Transverse colon (tissue), 4 donors: Measurements from ENCODE around the gene WDR86. TPM values are rescaled to one million over a fixed set of nuclear protein-coding genes. Genes with fewer than 3 reads are reported as not detected.

Source experiments
- DNase-seq: peaks from one replicate; pipeline ENCODE4 v3.0.0-alpha.2; 2019
- H3K27ac ChIP-seq, 4 donors: fragments of 200-600 bp; sonication (generic); 2 replicates each; pipeline ENCODE4 v1.5.1; 2016 to 2018; ENCODE audit warnings: inconsistent platforms in 4 of 4
- H3K27me3 ChIP-seq: fragments of 200-600 bp; sonication (generic); 2 replicates; pipeline ENCODE4 v1.5.1; 2017; ENCODE audit warnings: inconsistent platforms
- H3K36me3 ChIP-seq, 4 donors: fragments of 200-600 bp; sonication (generic); 2 replicates each; pipeline ENCODE4 v1.5.1; 2017 to 2019; ENCODE audit warnings: inconsistent platforms in 4 of 4
- H3K4me1 ChIP-seq, 4 donors: fragments of 200-600 bp; sonication (generic); 2 replicates each; pipeline ENCODE4 v1.5.1; 2017 to 2020; ENCODE audit warnings: inconsistent platforms in 4 of 4
- H3K4me3 ChIP-seq, 4 donors: fragments of 200-600 bp; sonication (generic); 1 replicate in 1 of 4; 2 replicates in 3 of 4; pipeline versions ENCODE4 v1.5.1 to v1.6.1; 2017 to 2019; ENCODE audit warnings: inconsistent platforms in 4 of 4
- H3K9me3 ChIP-seq, 2 donors: fragments of 200-600 bp; sonication (generic); 2 replicates each; pipeline ENCODE4 v1.5.1; 2017 to 2019; ENCODE audit warnings: inconsistent platforms in 2 of 2
- EP300 ChIP-seq: sonication (generic); formaldehyde crosslinking; IDR thresholded peaks from one replicate; pipeline ENCODE4 v1.6.1; 2017; ENCODE audit warnings: antibody characterized with exemption, low read depth
- POLR2A ChIP-seq: fragments of 450-650 bp; IDR thresholded peaks from one replicate; pipeline ENCODE4 v1.6.1; 2016; ENCODE audit warnings: antibody characterized with exemption, mild to moderate bottlenecking, moderate library complexity
- POLR2AphosphoS5 ChIP-seq, 3 donors: sonication (generic); formaldehyde crosslinking; IDR thresholded peaks; one replicate each; pipeline ENCODE4 v1.6.1; 2016; ENCODE audit warnings: antibody characterized with exemption in 3 of 3
- WGBS, 2 donors: methylation state at CpG; one replicate each; pipeline ENCODE4 v1.1.5; 2018; ENCODE audit warnings: low coverage in 1 of 2; 5-methylcytosine and 5-hydroxymethylcytosine counted together
- in situ Hi-C, 4 donors: fragments of 200-750 bp; cut with MboI; loops; one replicate each; pipeline versions ENCODE4 v1.15.0 to v1.15.1; 2017; ENCODE audit warnings: low sequenced_read_pairs in 3 of 4, low pct_ligation_motif_present in 1 of 4, low pct_unique_long_range_greater_than_20kb in 1 of 4
- intact Hi-C: fragments of 100-400 bp; cut with DNase I; formaldehyde crosslinking; loops from one replicate; pipeline ENCODE4 v1.15.1; 2023; ENCODE audit warnings: low total_unique reads
- total RNA-seq, 4 donors: library from RNA; depleted of rRNA; stranded (reverse); fragments of >200 nt; gene quantifications; one replicate each; pipeline ENCODE4 v1.1.0, GENCODE V29; 2016
- TF ChIP-seq, protein P1 (sequence below), 5 experiments: fragments of 200-600 bp in 3 of 5; fragments of 450-650 bp in 2 of 5; sonication (generic) in 3 of 5; IDR thresholded peaks; 1 replicate in 2 of 5; 2 replicates in 3 of 5; pipeline ENCODE4 v1.5.1; 2016 to 2017; ENCODE audit warnings: antibody characterized with exemption in 5 of 5, inconsistent platforms in 3 of 5, mild to moderate bottlenecking in 2 of 5, moderate library complexity in 1 of 5

WDR86 gene
- total RNA-seq, 4 donors from 2014 or later: 2.8 to 33.3 (median 7.1) TPM

DNA sequence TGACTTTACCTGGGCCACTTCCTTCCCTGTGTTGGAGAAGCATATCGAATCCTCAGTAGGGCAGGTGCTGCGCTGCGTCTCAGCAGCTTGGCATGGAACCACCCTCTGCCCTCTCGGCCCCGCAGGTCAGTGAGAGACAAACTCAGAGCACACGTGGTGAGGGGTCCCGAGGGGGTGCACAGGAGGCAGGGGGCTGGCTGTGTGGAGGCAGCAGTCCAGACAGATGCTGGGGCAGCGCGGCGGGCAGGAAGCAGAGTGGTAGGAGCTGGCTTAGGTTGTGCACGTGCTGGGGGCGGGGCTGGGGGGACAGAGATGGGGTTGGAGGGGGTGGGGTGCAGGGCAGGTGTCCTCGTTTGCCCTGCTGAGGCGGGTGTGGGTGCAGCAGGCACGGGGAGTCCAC, 35.1 kb downstream of the WDR86 start:
- Histone ChIP-seq H3K9me3 (no peaks in the 10 kb centered on the region), H3K4me3 (no peak overlapping the region), H3K36me3 (peaks cover 0 to 35% (median 14%) of the 10 kb centered on the region in 4 donors), H3K27me3 (no peaks in the 10 kb centered on the region), H3K4me1 (no peaks in the 10 kb centered on the region), H3K27ac (no peak overlapping the region)
- no peak for DNase-seq
- 83 to 100% methylated on average over 1 to 15 of the region's 15 CpGs for WGBS, 2 donors
- in situ Hi-C loops (loop anchor here in 3 of 4 donors (25.0 kb wide), 1 partner anchor 388 kb away; no protein-coding TSS in a partner anchor), intact Hi-C loops (no loop called here)
- TF ChIP-seq EP300 (no peak), POLR2AphosphoS5 (IDR thresholded peaks at IDR 0.05) (no peak), POLR2A (no peak)
- TF ChIP-seq, protein P1, sequence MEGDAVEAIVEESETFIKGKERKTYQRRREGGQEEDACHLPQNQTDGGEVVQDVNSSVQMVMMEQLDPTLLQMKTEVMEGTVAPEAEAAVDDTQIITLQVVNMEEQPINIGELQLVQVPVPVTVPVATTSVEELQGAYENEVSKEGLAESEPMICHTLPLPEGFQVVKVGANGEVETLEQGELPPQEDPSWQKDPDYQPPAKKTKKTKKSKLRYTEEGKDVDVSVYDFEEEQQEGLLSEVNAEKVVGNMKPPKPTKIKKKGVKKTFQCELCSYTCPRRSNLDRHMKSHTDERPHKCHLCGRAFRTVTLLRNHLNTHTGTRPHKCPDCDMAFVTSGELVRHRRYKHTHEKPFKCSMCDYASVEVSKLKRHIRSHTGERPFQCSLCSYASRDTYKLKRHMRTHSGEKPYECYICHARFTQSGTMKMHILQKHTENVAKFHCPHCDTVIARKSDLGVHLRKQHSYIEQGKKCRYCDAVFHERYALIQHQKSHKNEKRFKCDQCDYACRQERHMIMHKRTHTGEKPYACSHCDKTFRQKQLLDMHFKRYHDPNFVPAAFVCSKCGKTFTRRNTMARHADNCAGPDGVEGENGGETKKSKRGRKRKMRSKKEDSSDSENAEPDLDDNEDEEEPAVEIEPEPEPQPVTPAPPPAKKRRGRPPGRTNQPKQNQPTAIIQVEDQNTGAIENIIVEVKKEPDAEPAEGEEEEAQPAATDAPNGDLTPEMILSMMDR (IDR thresholded peaks at IDR 0.05): no peak

DNA sequence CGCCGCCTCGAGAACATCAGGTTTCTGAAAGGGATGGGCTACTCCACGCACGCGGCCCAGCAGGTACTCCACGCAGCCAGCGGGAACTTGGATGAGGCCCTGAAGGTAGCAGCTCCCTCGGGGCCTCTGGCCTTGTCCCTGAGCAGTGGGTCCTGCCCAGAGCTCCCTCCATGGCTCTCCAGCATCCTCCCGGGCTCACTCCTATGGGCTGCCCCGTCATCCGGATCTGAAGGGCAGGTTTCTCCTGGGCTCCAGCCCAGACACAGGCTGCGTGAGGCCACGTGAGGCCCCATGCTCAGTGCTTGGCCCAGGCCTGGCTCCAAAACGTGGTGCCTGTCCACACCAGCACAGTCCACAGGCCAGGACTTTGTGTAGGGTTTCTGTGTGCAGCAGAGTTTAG, 35.7 kb downstream of the WDR86 start:
- WGBS, 2 donors: 89 to 93% methylated on average over 5 to 15 of the region's 15 CpGs
- H3K4me1 ChIP-seq: no peaks in the 10 kb centered on the region
- no peak for DNase-seq
- no peaks in the 10 kb centered on the region for H3K27me3 ChIP-seq
- H3K27ac ChIP-seq: no peak overlapping the region
- intact Hi-C loops: no loop called here
- H3K9me3 ChIP-seq: no peaks in the 10 kb centered on the region
- no peak for TF ChIP-seq POLR2A
- no peak for TF ChIP-seq EP300
- TF ChIP-seq, protein P1 (IDR thresholded peaks at IDR 0.05): no peak
- TF ChIP-seq POLR2AphosphoS5 (IDR thresholded peaks at IDR 0.05): no peak
- no peak overlapping the region for H3K4me3 ChIP-seq
- peaks cover 0 to 41% (median 14%) of the 10 kb centered on the region in 4 donors for H3K36me3 ChIP-seq
- in situ Hi-C loops: loop anchor here in 3 of 4 donors (25.0 kb wide), 1 partner anchor 388 kb away; no protein-coding TSS in a partner anchor

DNA sequence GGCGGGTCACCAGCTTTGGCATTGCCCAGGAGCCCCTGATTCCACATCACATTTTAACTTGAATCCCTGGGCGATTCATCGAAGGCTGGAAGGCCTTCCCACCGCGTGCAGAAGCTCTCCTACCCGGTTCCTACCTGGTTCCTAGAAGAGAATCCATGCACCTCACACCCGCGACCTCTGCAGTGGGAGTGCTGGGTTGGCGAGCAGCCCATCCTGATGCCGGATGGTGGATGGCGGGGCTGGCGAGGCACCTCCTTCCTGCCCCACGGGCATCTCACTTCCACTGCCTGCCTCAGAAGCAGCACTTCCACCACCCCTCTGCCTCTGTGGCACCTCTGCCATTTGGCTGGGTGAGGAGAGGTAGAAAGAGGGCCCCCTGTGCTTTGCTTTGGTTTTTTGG, 36.2 kb downstream of the WDR86 start:
- no peak for DNase-seq
- H3K36me3 ChIP-seq: peaks cover 0 to 45% (median 14%) of the 10 kb centered on the region in 4 donors
- H3K9me3 ChIP-seq: no peaks in the 10 kb centered on the region
- no peaks in the 10 kb centered on the region for H3K27me3 ChIP-seq
- H3K4me1 ChIP-seq: no peaks in the 10 kb centered on the region
- WGBS, 2 donors: 87% methylated on average over 12 of the region's 13 CpGs; no CpG with 5 or more reads in 1 of the 2 donors
- in situ Hi-C loops: loop anchor here in 3 of 4 donors (25.0 kb wide), 1 partner anchor 389 kb away; no protein-coding TSS in a partner anchor
- TF ChIP-seq POLR2AphosphoS5 (IDR thresholded peaks at IDR 0.05) (no peak), POLR2A (no peak), EP300 (no peak)
- TF ChIP-seq, protein P1 (IDR thresholded peaks at IDR 0.05): no peak
- H3K4me3 ChIP-seq: no peak overlapping the region
- no peak overlapping the region for H3K27ac ChIP-seq
- intact Hi-C loops: no loop called here

DNA sequence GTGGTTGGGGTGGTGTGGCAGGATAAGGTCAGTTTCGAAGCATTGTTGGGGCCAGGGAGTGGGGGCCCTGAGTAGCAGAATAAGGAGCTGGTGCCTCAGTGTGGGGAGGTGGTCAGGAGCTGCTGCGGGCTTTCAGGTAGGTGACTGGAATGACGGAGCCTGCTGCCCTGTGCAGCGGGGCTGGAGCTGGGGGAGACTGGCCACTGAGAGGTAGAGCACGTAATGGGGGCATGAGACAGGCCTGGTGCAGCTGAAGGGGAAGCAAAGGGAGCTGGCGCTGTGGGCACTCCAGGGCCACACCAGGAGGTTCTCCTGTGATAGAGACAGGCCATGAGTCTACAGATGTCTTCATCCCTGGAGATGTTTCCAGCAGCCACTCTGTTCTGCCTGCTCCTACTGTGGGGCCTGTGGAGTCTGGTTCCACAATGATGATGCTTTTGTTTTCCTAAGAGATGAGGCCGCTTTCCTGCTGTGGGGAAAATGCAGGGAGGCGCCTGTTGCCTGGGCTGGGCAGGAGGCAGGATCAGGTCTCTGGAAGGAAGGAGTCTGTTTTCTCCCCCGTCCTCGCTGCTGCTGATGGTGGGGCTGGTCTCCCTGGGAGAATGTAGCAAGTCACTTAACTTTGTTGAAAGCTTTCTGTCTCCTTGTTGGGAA, 37.1 kb downstream of the WDR86 start:
- peaks cover 0 to 46% (median 14%) of the 10 kb centered on the region in 4 donors for H3K36me3 ChIP-seq
- H3K4me3 ChIP-seq: no peak overlapping the region
- intact Hi-C loops: no loop called here
- H3K27me3 ChIP-seq: no peaks in the 10 kb centered on the region
- H3K4me1 ChIP-seq: peaks cover 0 to 8% (median 3%) of the 10 kb centered on the region in 4 donors
- TF ChIP-seq POLR2A: no peak
- no peak for TF ChIP-seq POLR2AphosphoS5 (IDR thresholded peaks at IDR 0.05)
- TF ChIP-seq EP300: no peak
- TF ChIP-seq, protein P1 (IDR thresholded peaks at IDR 0.05): no peak
- DNase-seq: peak; percentile 2
- WGBS, 2 donors: 96 to 100% methylated on average over 3 to 10 of the region's 10 CpGs
- in situ Hi-C loops: loop anchor here in 3 of 4 donors (25.0 kb wide), 1 partner anchor 390 kb away; no protein-coding TSS in a partner anchor
- H3K27ac ChIP-seq: no peak overlapping the region
- no peaks in the 10 kb centered on the region for H3K9me3 ChIP-seq
